Stimulated activated CD4-positive, alpha-beta T cell treated with anti-CD3 and anti-CD28 coated beads, Interleukin-2, amount 100 ng/mL, for 48 hours (primary cell): ENCODE data around the gene SOCS6.
"Not testable (repeated sequence)": the region's sequence is repeated elsewhere in the genome, so short reads cannot be mapped to it uniquely, and the experiment has no call there.

ENCODE experiments used
- DNase-seq, 2 donors: peaks; one replicate each; pipeline ENCODE4 v3.0.0-alpha.2; 2020

Gene SOCS6

GRCh38 chr18:70324897-70325296 is 36.1 kb downstream of the SOCS6 start:
- no peak for DNase-seq

GRCh38 chr18:70326255-70326654 is 37.4 kb downstream of the SOCS6 start:
- DNase-seq: no peak

- no peak for DNase-seq
These were observed 39.3 kb downstream of the SOCS6 start for GRCh38 chr18:70328169-70328568.

- DNase-seq: no peak
These were observed 40.2 kb downstream of the SOCS6 start for GRCh38 chr18:70329071-70329470.

GRCh38 chr18:70330887-70331286 is 42.0 kb downstream of the SOCS6 start:
- no peak for DNase-seq

- no peak for DNase-seq
These were observed 42.7 kb downstream of the SOCS6 start for GRCh38 chr18:70331456-70332097.

GRCh38 chr18:70332694-70333093 is 43.8 kb downstream of the SOCS6 start:
- DNase-seq: no peak

- DNase-seq: no peak
These were observed 44.5 kb downstream of the SOCS6 start for GRCh38 chr18:70333316-70333715.

GRCh38 chr18:70333757-70334156 is 44.9 kb downstream of the SOCS6 start:
- DNase-seq: no peak

- DNase-seq: no peak
These were observed 45.4 kb downstream of the SOCS6 start for GRCh38 chr18:70334264-70334663.

- no peak for DNase-seq
These were observed 46.0 kb downstream of the SOCS6 start for GRCh38 chr18:70334728-70335329.

GRCh38 chr18:70335892-70336726 is 47.3 kb downstream of the SOCS6 start:
- no peak for DNase-seq

- DNase-seq: no peak
These were observed 48.5 kb downstream of the SOCS6 start for GRCh38 chr18:70337139-70337972.

- DNase-seq: no peak
These were observed 50.0 kb downstream of the SOCS6 start for GRCh38 chr18:70338890-70339289.

GRCh38 chr18:70339915-70340314 is 51.1 kb downstream of the SOCS6 start:
- no peak for DNase-seq

- not testable (repeated sequence) for DNase-seq
These were observed 59.6 kb downstream of the SOCS6 start for GRCh38 chr18:70348481-70348880.

GRCh38 chr18:70349316-70349715 is 60.5 kb downstream of the SOCS6 start:
- no peak for DNase-seq

GRCh38 chr18:70354080-70354479 is 65.2 kb downstream of the SOCS6 start:
- no peak for DNase-seq

- no peak for DNase-seq
These were observed 65.9 kb downstream of the SOCS6 start for GRCh38 chr18:70354771-70355170.

GRCh38 chr18:70355620-70356385 is 67.0 kb downstream of the SOCS6 start:
- DNase-seq: no peak

- not testable (repeated sequence) for DNase-seq
These were observed 69.2 kb downstream of the SOCS6 start for GRCh38 chr18:70358105-70358406.

- no peak for DNase-seq
These were observed 70.2 kb downstream of the SOCS6 start for GRCh38 chr18:70359071-70359470.

- no peak for DNase-seq
These were observed 73.4 kb downstream of the SOCS6 start for GRCh38 chr18:70362258-70362657.
